EL (cell line): ENCODE data around the gene HLA-DMA.

ENCODE experiments used
- DNase-seq: peaks from one replicate; pipeline ENCODE4 v3.0.0-alpha.2; 2016

HLA-DMA gene

GRCh38 chr6:32974016-32974333, 21.1 kb upstream of the HLA-DMA start:
- DNase-seq = peak; percentile 65

- peak; percentile 48 for DNase-seq
These were observed 20.5 kb upstream of the HLA-DMA start for GRCh38 chr6:32973144-32974015.

- DNase-seq = no peak
These were observed 19.7 kb upstream of the HLA-DMA start for GRCh38 chr6:32972353-32973143.

- DNase-seq = peak; percentile 100
These were observed 18.9 kb upstream of the HLA-DMA start for GRCh38 chr6:32971581-32972352.

GRCh38 chr6:32971242-32971580, 18.3 kb upstream of the HLA-DMA start:
- DNase-seq = no peak

- DNase-seq = peak; percentile 94
These were observed 17.7 kb upstream of the HLA-DMA start for GRCh38 chr6:32970413-32971241.

GRCh38 chr6:32969685-32970412, 17.0 kb upstream of the HLA-DMA start:
- peak; percentile 97 for DNase-seq

GRCh38 chr6:32968867-32969684, 16.2 kb upstream of the HLA-DMA start:
- DNase-seq = peak; percentile 94

GRCh38 chr6:32968093-32968866, 15.4 kb upstream of the HLA-DMA start, which contains the start of gene BRD2:
Gene BRD2, plus strand, starts transcription at chr6:32968594. Its CDS starts 4,305 bp downstream, at chr6:32972899.
- DNase-seq = peak; percentile 98

GRCh38 chr6:32967151-32968091, 14.5 kb upstream of the HLA-DMA start:
- peak; percentile 69 for DNase-seq

GRCh38 chr6:32964776-32965175, 11.9 kb upstream of the HLA-DMA start:
- no peak for DNase-seq

- DNase-seq = no peak
These were observed 11.0 kb upstream of the HLA-DMA start for GRCh38 chr6:32963866-32964265.

GRCh38 chr6:32962213-32962826, 9.4 kb upstream of the HLA-DMA start:
- no peak for DNase-seq

GRCh38 chr6:32960563-32960962, 7.7 kb upstream of the HLA-DMA start:
- DNase-seq = no peak

GRCh38 chr6:32956176-32956575, 3.3 kb upstream of the HLA-DMA start:
- no peak for DNase-seq

GRCh38 chr6:32954986-32955802, 2.3 kb upstream of the HLA-DMA start:
- no peak for DNase-seq

- DNase-seq = no peak
These were observed 1.4 kb upstream of the HLA-DMA start for GRCh38 chr6:32954267-32954666.
